ENCODE measurements around the gene MMP28.

DNA sequence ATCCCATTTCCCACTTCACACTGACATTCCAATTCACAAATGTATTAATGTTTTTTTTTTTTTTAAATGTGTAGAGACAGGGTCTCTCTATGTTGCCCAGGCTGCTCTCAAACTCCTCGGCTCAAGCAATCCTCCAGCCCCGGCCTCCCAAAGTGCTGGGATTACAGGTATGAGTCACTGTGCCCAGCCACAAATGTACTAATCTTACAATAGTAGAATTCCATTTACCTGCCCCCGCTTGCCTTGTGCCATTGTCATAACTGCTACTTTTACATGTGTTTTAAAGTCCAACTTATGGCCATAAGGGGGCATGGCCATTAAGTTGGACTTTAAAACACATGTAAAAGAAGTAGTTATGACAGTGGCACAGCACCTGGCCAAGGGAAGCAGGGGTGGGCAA, 4.6 kb downstream of the MMP28 start:
- no peak for TF ChIP-seq CTCF (IDR thresholded peaks at IDR 0.05)
- TF ChIP-seq POLR2A (IDR thresholded peaks at IDR 0.05) = no peak
